Measurements from ENCODE around the gene LRRC7. TPM values are rescaled to one million over a fixed set of nuclear protein-coding genes. Genes with fewer than 3 reads are reported as not detected.
"Not testable (repeated sequence)": the region's sequence is repeated elsewhere in the genome, so short reads cannot be mapped to it uniquely, and the experiment has no call there.

Gene LRRC7
- total RNA-seq, 1 donor from 2014 or later: not detected

GRCh38 chr1:69920426-69920825 lies 352.7 kb downstream of the LRRC7 start:
- no peaks in the 10 kb centered on the region for H3K36me3 Mint-ChIP-seq (ENCODE audit: low read depth, unreplicated experiment)
- no peak overlapping the region for H3K4me3 Mint-ChIP-seq (ENCODE audit: unreplicated experiment)
- no peaks in the 10 kb centered on the region for H3K27me3 Mint-ChIP-seq (ENCODE audit: unreplicated experiment)
- DNase-seq (ENCODE audit: low spot score): no peak
- H3K27ac Mint-ChIP-seq (ENCODE audit: unreplicated experiment): no peak overlapping the region
- no peaks in the 10 kb centered on the region for H3K9me3 Mint-ChIP-seq (ENCODE audit: unreplicated experiment)
- no peak for TF ChIP-seq CTCF (IDR thresholded peaks at IDR 0.05; ENCODE audit: unreplicated experiment)
- no peaks in the 10 kb centered on the region for H3K4me1 Mint-ChIP-seq (ENCODE audit: unreplicated experiment)

- Mint-ChIP-seq H3K4me1 (ENCODE audit: unreplicated experiment) (no peaks in the 10 kb centered on the region), H3K4me3 (ENCODE audit: unreplicated experiment) (no peak overlapping the region), H3K27ac (ENCODE audit: unreplicated experiment) (no peak overlapping the region), H3K9me3 (ENCODE audit: unreplicated experiment) (no peaks in the 10 kb centered on the region), H3K27me3 (ENCODE audit: unreplicated experiment) (no peaks in the 10 kb centered on the region), H3K36me3 (ENCODE audit: low read depth, unreplicated experiment) (no peaks in the 10 kb centered on the region)
- no peak for TF ChIP-seq CTCF (IDR thresholded peaks at IDR 0.05; ENCODE audit: unreplicated experiment)
- DNase-seq (ENCODE audit: low spot score): no peak
Observed at GRCh38 chr1:69921486-69921885, 353.8 kb downstream of the LRRC7 start.

DNA sequence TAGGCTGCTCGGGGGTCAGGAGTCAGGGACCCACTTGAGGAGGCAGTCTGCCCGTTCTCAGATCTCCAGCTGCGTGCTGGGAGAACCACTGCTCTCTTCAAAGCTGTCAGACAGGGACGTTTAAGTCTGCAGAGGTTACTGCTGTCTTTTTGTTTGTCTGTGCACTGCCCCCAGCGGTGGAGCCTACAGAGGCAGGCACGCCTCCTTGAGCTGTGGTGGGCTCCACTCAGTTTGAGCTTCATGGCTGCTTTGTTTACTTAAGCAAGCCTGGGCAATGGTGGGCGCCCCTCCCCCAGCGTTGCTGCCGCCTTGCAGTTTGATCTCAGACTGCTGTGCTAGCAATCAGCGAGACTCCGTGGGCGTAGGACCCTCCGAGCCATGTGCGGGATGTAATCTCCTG lies 360.5 kb downstream of the LRRC7 start:
- not testable (repeated sequence) for H3K4me3 Mint-ChIP-seq (ENCODE audit: unreplicated experiment); H3K36me3 Mint-ChIP-seq (ENCODE audit: low read depth, unreplicated experiment); H3K27me3 Mint-ChIP-seq (ENCODE audit: unreplicated experiment); DNase-seq (ENCODE audit: low spot score); H3K27ac Mint-ChIP-seq (ENCODE audit: unreplicated experiment); H3K4me1 Mint-ChIP-seq (ENCODE audit: unreplicated experiment)
- peaks cover 14% of the 10 kb centered on the region for H3K9me3 Mint-ChIP-seq (ENCODE audit: unreplicated experiment)

- peaks cover 5% of the 10 kb centered on the region for H3K36me3 Mint-ChIP-seq (ENCODE audit: low read depth, unreplicated experiment)
- no peak for DNase-seq (ENCODE audit: low spot score)
- H3K27ac Mint-ChIP-seq (ENCODE audit: unreplicated experiment): no peak overlapping the region
- peaks cover 14% of the 10 kb centered on the region for H3K9me3 Mint-ChIP-seq (ENCODE audit: unreplicated experiment)
- TF ChIP-seq CTCF (IDR thresholded peaks at IDR 0.05; ENCODE audit: unreplicated experiment): no peak
- H3K4me3 Mint-ChIP-seq (ENCODE audit: unreplicated experiment): no peak overlapping the region
- H3K4me1 Mint-ChIP-seq (ENCODE audit: unreplicated experiment): no peaks in the 10 kb centered on the region
- peaks cover 2% of the 10 kb centered on the region for H3K27me3 Mint-ChIP-seq (ENCODE audit: unreplicated experiment)
Observed at GRCh38 chr1:69929308-69930057, 361.8 kb downstream of the LRRC7 start.

- DNase-seq (ENCODE audit: low spot score): no peak
- H3K4me1 Mint-ChIP-seq (ENCODE audit: unreplicated experiment): no peaks in the 10 kb centered on the region
- peaks cover 2% of the 10 kb centered on the region for H3K27me3 Mint-ChIP-seq (ENCODE audit: unreplicated experiment)
Observed at GRCh38 chr1:69930396-69930795, 362.7 kb downstream of the LRRC7 start.

More at GRCh38 chr1:69930396-69930795, 362.7 kb downstream of the LRRC7 start:
- H3K27ac Mint-ChIP-seq (ENCODE audit: unreplicated experiment): no peak overlapping the region
- no peak overlapping the region for H3K4me3 Mint-ChIP-seq (ENCODE audit: unreplicated experiment)
- peaks cover 14% of the 10 kb centered on the region for H3K9me3 Mint-ChIP-seq (ENCODE audit: unreplicated experiment)
- TF ChIP-seq CTCF (IDR thresholded peaks at IDR 0.05; ENCODE audit: unreplicated experiment): no peak
- H3K36me3 Mint-ChIP-seq (ENCODE audit: low read depth, unreplicated experiment): peaks cover 5% of the 10 kb centered on the region

Measured in endothelial cell (in vitro differentiated cells).